IPS-15b (cell line): ENCODE measurements around the gene PSG3.
"Not testable (repeated sequence)": the region's sequence is repeated elsewhere in the genome, so short reads cannot be mapped to it uniquely, and the experiment has no call there.

Experiments used
- H3K27me3 ChIP-seq: one replicate; pipeline ENCODE4 v1.6.1; 2013; ENCODE audit warnings: low read length; ENCODE audit not compliant: control insufficient read depth, insufficient read depth
- H3K36me3 ChIP-seq: one replicate; pipeline ENCODE4 v1.6.1; 2013; ENCODE audit warnings: low read length; ENCODE audit not compliant: control insufficient read depth, insufficient read depth
- H3K4me1 ChIP-seq: one replicate; pipeline ENCODE4 v1.6.1; 2013; ENCODE audit warnings: mild to moderate bottlenecking, low read length; ENCODE audit not compliant: control insufficient read depth, insufficient read depth
- H3K4me3 ChIP-seq: one replicate; pipeline ENCODE4 v1.5.1; 2013; ENCODE audit warnings: low read depth, low read length
- H3K9ac ChIP-seq: one replicate; pipeline ENCODE4 v1.6.1; 2013; ENCODE audit warnings: low read depth, mild to moderate bottlenecking, low read length
- H3K9me3 ChIP-seq: one replicate; pipeline ENCODE4 v1.6.1; 2013; ENCODE audit warnings: mild to moderate bottlenecking, low read length; ENCODE audit not compliant: control insufficient read depth, insufficient read depth

PSG3 gene

DNA sequence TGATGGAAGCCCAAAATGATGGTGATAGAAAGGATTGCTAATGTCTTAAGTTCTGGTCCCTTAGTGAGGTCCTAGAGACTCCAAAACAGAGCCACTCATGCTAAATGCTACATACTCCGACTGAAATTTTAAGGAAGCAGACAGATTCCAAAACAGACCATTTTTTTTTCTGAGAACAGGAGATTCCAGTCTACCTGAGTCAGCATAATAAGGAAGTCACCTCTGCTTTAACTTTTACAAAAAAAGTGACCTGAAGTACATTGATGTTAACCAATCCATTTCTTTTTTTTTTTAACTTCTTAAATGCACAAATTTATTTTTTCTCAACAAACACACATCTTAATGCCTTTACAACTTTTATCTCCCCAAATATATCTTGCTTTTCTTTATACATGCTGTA is 65.7 kb downstream of the PSG3 start:
- not testable (repeated sequence) for H3K9ac ChIP-seq, H3K4me1 ChIP-seq

More for the DNA sequence above, 65.7 kb downstream of the PSG3 start:
- H3K27me3 ChIP-seq, H3K4me3 ChIP-seq, H3K9me3 ChIP-seq, H3K36me3 ChIP-seq: not testable (repeated sequence)
